Activated CD8-positive, alpha-beta T cell treated with anti-CD3 and anti-CD28 coated beads for 36 hours (primary cell): Measurements from ENCODE around the gene TSPAN11. TPM values are rescaled to one million over a fixed set of nuclear protein-coding genes. Genes with fewer than 3 reads are reported as not detected.
A peak's percentile ranks its signal among the peaks of the same experiment; 100 is the strongest.

ENCODE experiments used
- ATAC-seq: fragments of 200-7000 bp; cut with Tn5 transposase; one replicate; pipeline ENCODE4 v1.10.0; 2021; ENCODE audit warnings: mild to moderate bottlenecking, moderate library complexity
- CTCF ChIA-PET: fragments of 350-600 bp; sonication (Branson Sonifier 250); formaldehyde crosslinking; loops from one replicate; lab custom pipeline; 2021; ENCODE audit warnings: antibody characterized with exemption; lab: Charles Lee
- POLR2A ChIA-PET: fragments of 350-600 bp; sonication (Branson Sonifier 250); formaldehyde crosslinking; loops from one replicate; lab custom pipeline; 2021; ENCODE audit warnings: antibody characterized with exemption; lab: Charles Lee
- DNase-seq: peaks from one replicate; pipeline ENCODE4 v3.0.0-alpha.2; 2020
- H3K27ac Mint-ChIP-seq: one replicate; pipeline ENCODE4 v1.8.0; 2021; ENCODE audit warnings: mild to moderate bottlenecking, mixed read lengths
- H3K27me3 Mint-ChIP-seq: one replicate; pipeline ENCODE4 v1.8.0; 2021; ENCODE audit warnings: mixed read lengths
- H3K36me3 Mint-ChIP-seq: one replicate; pipeline ENCODE4 v1.8.0; 2021; ENCODE audit warnings: low read depth, mixed read lengths
- H3K4me1 Mint-ChIP-seq: one replicate; pipeline ENCODE4 v1.8.0; 2021; ENCODE audit warnings: low read depth, mixed read lengths
- H3K4me3 Mint-ChIP-seq: one replicate; pipeline ENCODE4 v1.8.0; 2021; ENCODE audit warnings: mild to moderate bottlenecking, moderate library complexity, mixed read lengths
- H3K9me3 Mint-ChIP-seq: one replicate; pipeline ENCODE4 v1.8.0; 2021; ENCODE audit warnings: mixed read lengths
- intact Hi-C: fragments of 100-400 bp; cut with micrococcal nuclease; formaldehyde crosslinking; loops from one replicate; pipeline ENCODE4 v1.10.0; 2022
- total RNA-seq, 2 experiments: library from RNA; stranded (reverse); gene quantifications; one replicate each; pipeline ENCODE4 v1.2.3, GENCODE V29; 2021
- TF ChIP-seq, protein P1 (sequence below): fragments of 200-600 bp; IDR thresholded peaks from one replicate; pipeline ENCODE4 v1.8.0; 2022; ENCODE audit warnings: antibody characterized with exemption, mild to moderate bottlenecking

Gene TSPAN11
- total RNA-seq, 2 experiments from 2014 or later: not detected

GRCh38 chr12:30988646-30989286, 62.2 kb downstream of the TSPAN11 start:
- intact Hi-C loops: loop anchor here (5.0 kb wide), 1 partner anchor 141 kb away; no protein-coding TSS in a partner anchor
- no peaks in the 10 kb centered on the region for H3K4me1 Mint-ChIP-seq
- H3K36me3 Mint-ChIP-seq: no peaks in the 10 kb centered on the region
- ChIA-PET CTCF (interaction anchor here (3.4 kb wide), 1 partner anchor 141 kb away, joined by 23 read pairs; no protein-coding TSS in a partner anchor), POLR2A (no interaction called here)
- no peak overlapping the region for H3K27ac Mint-ChIP-seq
- H3K27me3 Mint-ChIP-seq: no peaks in the 10 kb centered on the region
- no peak for ATAC-seq
- no peaks in the 10 kb centered on the region for H3K9me3 Mint-ChIP-seq
- DNase-seq: no peak
- TF ChIP-seq, protein P1, sequence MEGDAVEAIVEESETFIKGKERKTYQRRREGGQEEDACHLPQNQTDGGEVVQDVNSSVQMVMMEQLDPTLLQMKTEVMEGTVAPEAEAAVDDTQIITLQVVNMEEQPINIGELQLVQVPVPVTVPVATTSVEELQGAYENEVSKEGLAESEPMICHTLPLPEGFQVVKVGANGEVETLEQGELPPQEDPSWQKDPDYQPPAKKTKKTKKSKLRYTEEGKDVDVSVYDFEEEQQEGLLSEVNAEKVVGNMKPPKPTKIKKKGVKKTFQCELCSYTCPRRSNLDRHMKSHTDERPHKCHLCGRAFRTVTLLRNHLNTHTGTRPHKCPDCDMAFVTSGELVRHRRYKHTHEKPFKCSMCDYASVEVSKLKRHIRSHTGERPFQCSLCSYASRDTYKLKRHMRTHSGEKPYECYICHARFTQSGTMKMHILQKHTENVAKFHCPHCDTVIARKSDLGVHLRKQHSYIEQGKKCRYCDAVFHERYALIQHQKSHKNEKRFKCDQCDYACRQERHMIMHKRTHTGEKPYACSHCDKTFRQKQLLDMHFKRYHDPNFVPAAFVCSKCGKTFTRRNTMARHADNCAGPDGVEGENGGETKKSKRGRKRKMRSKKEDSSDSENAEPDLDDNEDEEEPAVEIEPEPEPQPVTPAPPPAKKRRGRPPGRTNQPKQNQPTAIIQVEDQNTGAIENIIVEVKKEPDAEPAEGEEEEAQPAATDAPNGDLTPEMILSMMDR: no peak
- H3K4me3 Mint-ChIP-seq: no peak overlapping the region

DNA sequence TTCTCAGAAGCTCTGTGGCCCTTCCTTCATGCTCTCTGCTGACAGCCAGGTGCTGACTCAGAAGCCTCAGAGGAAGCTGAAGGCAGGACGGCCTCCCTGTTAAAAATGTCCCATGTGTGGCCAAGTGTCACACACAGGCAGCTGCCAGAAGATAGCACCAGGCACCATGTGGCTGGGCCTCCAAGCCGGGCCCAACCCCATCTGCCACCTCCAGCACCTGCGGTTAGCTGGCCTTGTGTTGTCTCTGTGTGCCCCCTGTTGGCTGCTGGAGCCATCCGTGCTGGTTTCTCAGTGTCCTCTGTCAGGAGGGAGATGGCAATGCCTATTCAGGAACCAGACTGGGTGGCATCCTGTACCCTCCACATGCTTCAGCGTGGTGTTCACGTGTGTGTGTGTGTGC, 63.2 kb downstream of the TSPAN11 start:
- Mint-ChIP-seq H3K27me3 (no peaks in the 10 kb centered on the region), H3K27ac (no peak overlapping the region), H3K4me1 (no peaks in the 10 kb centered on the region), H3K9me3 (no peaks in the 10 kb centered on the region), H3K4me3 (no peak overlapping the region), H3K36me3 (no peaks in the 10 kb centered on the region)
- TF ChIP-seq, protein P1: no peak
- peak; percentile 76 for ATAC-seq
- intact Hi-C loops: loop anchor here (5.0 kb wide), 1 partner anchor 142 kb away; no protein-coding TSS in a partner anchor
- peak; percentile 65 for DNase-seq
- POLR2A ChIA-PET: no interaction called here
- CTCF ChIA-PET: interaction anchor here (0.6 to 3.4 kb wide), 4 partner anchors 127 to 279 kb away, joined by 3 to 23 read pairs (median 3); no protein-coding TSS in a partner anchor

GRCh38 chr12:30990316-30990715, 63.8 kb downstream of the TSPAN11 start:
- CTCF ChIA-PET: interaction anchor here (0.6 to 3.4 kb wide), 4 partner anchors 128 to 278 kb away, joined by 3 to 23 read pairs (median 3); no protein-coding TSS in a partner anchor
- no peak for DNase-seq

GRCh38 chr12:30990776-30991175, 64.2 kb downstream of the TSPAN11 start:
- Mint-ChIP-seq H3K27ac (no peak overlapping the region), H3K9me3 (no peaks in the 10 kb centered on the region), H3K27me3 (no peaks in the 10 kb centered on the region), H3K4me1 (no peaks in the 10 kb centered on the region), H3K36me3 (no peaks in the 10 kb centered on the region), H3K4me3 (no peak overlapping the region)
- ChIA-PET POLR2A (no interaction called here), CTCF (interaction anchor here (1.3 to 3.4 kb wide), 2 partner anchors 129 to 143 kb away, joined by 3 to 23 read pairs; no protein-coding TSS in a partner anchor)
- intact Hi-C loops: no loop called here
- DNase-seq (no peak), ATAC-seq (no peak)
- TF ChIP-seq, protein P1: no peak

More at GRCh38 chr12:30990316-30990715, 63.8 kb downstream of the TSPAN11 start:
- no peak for ATAC-seq
- H3K4me1 Mint-ChIP-seq: no peaks in the 10 kb centered on the region
- no peak overlapping the region for H3K4me3 Mint-ChIP-seq
- intact Hi-C loops: no loop called here
- H3K27ac Mint-ChIP-seq: no peak overlapping the region
- H3K36me3 Mint-ChIP-seq: no peaks in the 10 kb centered on the region
- TF ChIP-seq, protein P1: no peak
- POLR2A ChIA-PET: no interaction called here
- H3K9me3 Mint-ChIP-seq: no peaks in the 10 kb centered on the region
- H3K27me3 Mint-ChIP-seq: no peaks in the 10 kb centered on the region

DNA sequence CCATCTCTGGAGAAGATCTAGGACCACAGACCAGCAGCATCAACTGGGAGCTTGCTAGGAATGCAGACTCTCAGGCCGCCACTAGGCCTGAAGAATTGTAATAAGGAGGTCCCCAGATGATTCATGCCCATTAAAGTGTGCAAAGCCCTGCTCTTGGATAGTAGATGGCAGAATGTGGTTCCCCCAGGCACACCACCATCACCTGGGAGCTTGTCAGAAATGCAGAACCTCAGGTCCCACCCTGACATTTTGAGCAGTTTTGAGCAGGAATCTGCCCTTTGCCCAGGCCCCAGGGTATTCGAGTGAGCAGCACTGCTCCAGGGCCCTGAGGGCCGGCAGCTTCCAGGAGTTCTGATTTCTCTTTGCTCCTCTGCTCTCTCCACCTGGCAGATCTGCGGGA, 64.9 kb downstream of the TSPAN11 start:
- ChIA-PET CTCF (interaction anchor here (3.4 kb wide), 1 partner anchor 144 kb away, joined by 23 read pairs; no protein-coding TSS in a partner anchor), POLR2A (no interaction called here)
- no peak overlapping the region for H3K4me3 Mint-ChIP-seq
- H3K27me3 Mint-ChIP-seq: no peaks in the 10 kb centered on the region
- H3K4me1 Mint-ChIP-seq: no peaks in the 10 kb centered on the region
- TF ChIP-seq, protein P1: no peak
- intact Hi-C loops: no loop called here
- DNase-seq (no peak), ATAC-seq (no peak)
- H3K9me3 Mint-ChIP-seq: no peaks in the 10 kb centered on the region
- H3K36me3 Mint-ChIP-seq: no peaks in the 10 kb centered on the region
- no peak overlapping the region for H3K27ac Mint-ChIP-seq
